Cortex of kidney (tissue), 1 donor: ENCODE data around the gene HS3ST5.
"Not testable (repeated sequence)": the region's sequence is repeated elsewhere in the genome, so short reads cannot be mapped to it uniquely, and the experiment has no call there.

Experiments
- DNase-seq: peaks from one replicate; lab custom pipeline; 2025; lab: John Stamatoyannopoulos, UW

HS3ST5 gene

GRCh38 chr6:114090626-114091025 lies 252.2 kb downstream of the HS3ST5 start:
- DNase-seq: no peak

GRCh38 chr6:114087496-114087895 lies 255.3 kb downstream of the HS3ST5 start:
- DNase-seq: no peak

GRCh38 chr6:114085211-114085610 lies 257.6 kb downstream of the HS3ST5 start:
- DNase-seq: no peak

DNA sequence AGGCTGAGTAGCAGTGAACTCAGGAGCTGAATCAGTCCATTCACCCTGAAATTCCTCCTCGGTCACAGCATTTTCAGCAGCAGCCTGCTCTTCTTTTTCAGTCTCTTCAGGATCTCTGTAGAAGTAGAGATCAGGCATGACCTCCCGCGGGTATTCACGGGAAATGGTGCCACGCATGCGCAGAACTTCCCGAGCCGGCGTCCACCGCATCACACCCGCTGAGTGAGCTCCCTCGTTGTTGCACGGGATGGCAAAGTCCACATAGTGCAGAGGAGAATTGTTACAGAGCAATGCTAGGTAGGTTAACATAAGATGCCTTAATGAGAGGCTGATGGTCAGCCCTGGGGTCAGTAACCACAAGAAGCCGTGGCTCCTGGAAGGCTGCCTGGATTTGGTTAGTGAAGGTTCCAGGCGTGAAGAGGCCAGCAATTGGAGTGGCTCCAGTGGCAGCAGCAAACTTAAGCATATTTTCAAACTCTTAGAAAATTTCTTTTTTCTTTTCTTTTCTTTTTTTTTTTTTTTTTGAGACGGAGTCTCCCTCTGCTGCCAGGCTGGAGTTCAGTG lies 258.4 kb downstream of the HS3ST5 start:
- DNase-seq: no peak

DNA sequence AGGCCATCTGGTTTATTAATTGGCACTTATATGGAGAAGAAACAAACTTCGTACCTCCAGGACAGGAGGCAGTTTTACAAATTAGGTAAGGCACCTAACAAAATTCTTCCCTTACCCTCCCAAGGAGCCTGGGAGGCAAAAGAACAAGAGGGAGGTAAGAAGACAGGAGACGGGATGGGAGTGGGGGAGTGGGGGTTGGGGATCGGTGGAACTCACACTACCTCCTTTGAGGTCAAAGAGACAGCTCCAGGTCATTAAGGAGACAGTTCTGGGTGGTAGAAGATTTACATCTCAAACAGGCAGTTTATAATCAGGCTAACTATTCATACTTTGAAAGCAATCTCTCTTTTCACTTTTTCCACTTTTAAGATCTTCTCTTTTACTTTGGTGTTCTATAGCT lies 259.6 kb downstream of the HS3ST5 start:
- DNase-seq: no peak

DNA sequence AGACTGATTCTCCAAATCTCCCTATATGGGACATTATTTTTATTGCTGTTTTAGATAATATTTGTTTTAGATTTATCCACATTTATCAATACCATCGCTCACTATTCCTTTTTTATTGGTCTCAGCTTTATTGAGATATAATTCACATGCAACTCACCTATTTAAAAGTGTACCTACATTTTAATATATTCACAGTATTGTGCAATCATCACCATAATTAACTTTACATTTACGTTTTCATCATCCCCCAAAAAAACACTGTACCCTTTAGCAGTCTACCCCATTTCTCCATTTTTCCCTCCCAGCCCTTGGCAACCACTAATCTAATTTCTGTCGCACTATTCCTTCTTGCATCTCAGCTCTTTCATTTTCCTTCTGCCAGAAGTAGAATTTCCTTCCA lies 261.1 kb downstream of the HS3ST5 start:
- no peak for DNase-seq

- DNase-seq: no peak
Measured at GRCh38 chr6:114080891-114081510, 261.8 kb downstream of the HS3ST5 start.

DNA sequence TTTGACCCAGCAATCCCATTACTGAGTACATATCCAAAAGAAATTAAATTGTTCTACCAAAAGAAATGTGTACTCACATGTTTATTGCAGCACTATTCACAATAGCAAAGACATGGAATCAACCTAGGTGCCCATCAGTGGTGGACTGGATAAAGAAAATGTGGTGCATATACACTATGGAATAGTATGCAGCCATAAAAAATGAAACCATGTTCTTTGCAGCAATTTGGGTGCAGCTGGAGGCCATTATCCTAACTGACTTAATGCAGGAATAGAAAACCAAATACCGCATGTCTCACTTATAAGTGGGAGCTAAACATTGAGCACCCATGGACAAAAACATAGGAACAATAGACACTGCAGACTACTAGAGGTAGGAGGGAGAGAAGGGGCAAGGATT lies 262.4 kb downstream of the HS3ST5 start:
- not testable (repeated sequence) for DNase-seq

DNA sequence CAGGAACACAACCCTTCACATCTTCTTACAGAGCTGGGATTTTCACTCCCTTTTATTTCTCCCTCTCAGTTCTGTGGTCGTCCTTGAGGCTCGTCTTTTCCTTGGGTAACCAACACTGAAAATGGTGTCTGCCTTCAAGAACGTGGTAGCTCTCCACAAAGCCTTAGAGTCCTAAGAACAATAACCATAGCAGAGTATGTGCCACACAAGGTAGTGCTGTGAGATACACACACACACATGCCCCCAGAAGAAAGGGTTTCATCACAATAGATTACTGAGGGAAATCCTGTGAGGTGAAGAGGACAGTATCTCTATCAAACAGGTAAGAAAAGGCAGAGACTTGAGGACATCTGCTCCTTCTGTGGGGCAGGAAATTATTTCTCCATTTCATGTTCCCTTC lies 267.0 kb downstream of the HS3ST5 start:
- no peak for DNase-seq

- no peak for DNase-seq
Measured at GRCh38 chr6:114075300-114075699, 267.5 kb downstream of the HS3ST5 start.

DNA sequence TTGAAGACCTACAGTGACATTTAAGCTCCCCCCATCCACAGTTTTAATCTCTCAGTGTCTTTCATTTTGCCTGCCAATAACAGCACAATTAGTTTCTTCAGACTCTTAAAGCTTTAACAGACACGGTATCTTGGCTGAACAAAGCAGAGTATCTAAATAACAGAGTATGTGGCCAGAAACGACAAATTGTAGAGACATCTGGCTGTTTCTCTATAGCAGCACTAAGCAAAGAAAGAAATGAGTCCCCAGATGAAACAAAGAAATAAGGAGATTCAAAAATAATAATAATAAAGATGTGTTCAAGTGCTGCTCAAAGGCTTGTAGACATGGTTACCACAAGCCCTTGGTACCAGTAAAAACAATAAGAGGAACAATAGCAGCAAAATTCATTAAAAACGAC lies 274.1 kb downstream of the HS3ST5 start:
- no peak for DNase-seq

DNA sequence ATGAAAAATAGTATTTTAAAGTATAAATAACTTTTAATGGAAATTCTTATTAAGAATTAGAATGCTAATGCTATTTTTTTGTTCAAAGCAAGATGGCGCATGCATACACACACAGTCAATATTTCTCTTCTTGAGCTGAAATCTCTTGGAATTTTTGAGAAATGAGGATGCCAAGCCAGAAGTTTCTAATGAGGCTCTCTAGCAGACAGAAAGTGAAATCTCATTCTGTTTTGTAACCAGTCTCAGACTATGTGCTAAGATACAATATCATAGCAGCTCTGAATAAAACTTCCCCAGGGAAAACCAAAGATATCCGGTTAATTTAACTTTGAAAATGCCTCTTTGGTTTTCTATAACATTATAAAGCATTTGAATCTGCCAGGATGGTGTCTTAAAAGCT lies 274.7 kb downstream of the HS3ST5 start:
- DNase-seq: no peak

GRCh38 chr6:114064862-114065261 lies 278.0 kb downstream of the HS3ST5 start:
- no peak for DNase-seq

DNA sequence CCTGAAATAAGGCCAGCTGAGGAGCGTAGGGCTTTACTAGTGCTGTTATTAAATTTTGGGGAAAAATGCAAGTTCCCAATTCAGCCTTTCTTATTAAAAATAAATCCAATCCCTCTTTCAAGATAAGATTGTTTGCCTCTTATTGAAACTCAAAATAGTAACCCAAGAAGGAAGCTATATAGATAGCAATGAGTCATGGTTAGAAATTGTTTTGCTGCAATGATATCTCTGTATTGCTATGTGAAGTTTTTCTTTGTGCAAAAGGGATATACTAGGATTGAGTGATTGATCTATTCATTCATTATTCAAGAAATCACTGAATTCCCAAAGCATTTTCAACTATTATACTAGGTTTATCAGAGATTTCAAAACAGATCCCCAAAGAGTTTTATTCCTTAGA lies 278.9 kb downstream of the HS3ST5 start:
- no peak for DNase-seq

DNA sequence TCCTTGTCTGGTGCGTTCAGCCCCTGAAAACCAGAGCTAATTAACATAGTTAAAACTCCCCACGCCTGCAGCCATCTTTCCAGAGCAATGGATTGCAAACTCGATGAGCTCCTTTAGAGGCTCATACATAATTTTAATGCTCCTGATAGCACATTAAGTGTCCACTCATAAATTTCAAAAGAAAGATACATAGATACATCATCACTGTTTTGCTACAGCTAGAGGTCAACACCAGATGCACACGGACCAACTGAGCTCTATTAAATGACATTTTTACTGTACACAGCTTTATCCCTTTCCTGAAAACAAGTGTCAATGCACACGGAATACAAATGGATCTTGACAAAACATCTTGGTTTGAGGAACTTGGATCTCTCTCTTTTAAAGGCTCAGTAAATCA lies 280.6 kb downstream of the HS3ST5 start:
- no peak for DNase-seq

GRCh38 chr6:114061741-114062140 lies 281.1 kb downstream of the HS3ST5 start:
- DNase-seq: no peak

- no peak for DNase-seq
Measured at GRCh38 chr6:114061116-114061515, 281.7 kb downstream of the HS3ST5 start.

DNA sequence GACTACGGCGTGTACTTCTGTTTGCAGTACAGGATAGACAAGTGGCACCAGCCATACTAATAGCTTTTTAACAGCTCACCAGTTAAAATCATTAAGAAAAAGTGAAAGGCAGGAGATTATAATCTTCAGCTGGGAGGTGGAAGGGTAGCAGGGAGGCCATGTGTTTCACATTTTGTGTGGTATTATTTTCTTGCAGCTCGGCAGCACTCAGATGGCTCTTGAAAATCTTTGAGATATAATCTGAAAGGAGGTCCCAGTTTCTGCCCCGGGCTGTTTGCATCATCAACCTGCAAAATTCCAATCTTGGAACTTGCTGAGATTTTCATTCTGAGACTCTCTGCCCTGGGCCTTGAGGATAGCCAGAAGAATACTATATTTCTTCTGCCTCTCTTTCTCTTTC lies 284.4 kb downstream of the HS3ST5 start:
- no peak for DNase-seq

DNA sequence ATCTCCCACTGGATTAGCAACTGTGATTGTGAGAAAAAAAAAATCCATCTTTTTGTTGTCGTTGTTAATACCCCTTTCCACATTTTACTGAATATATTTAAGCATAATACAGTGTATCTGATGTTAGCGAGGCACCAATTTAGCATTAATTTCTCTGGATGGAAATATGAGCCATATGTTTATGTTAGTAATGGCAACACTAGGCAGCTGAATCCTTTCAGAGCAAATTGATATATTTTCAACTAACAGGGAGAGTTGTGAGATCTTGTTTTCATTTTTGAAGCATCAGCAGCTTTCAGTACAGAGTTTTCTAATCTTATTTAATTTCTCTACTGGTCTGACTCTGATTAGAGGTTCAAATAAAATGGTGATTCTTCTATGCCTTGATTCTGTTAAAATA lies 287.1 kb downstream of the HS3ST5 start:
- no peak for DNase-seq

DNA sequence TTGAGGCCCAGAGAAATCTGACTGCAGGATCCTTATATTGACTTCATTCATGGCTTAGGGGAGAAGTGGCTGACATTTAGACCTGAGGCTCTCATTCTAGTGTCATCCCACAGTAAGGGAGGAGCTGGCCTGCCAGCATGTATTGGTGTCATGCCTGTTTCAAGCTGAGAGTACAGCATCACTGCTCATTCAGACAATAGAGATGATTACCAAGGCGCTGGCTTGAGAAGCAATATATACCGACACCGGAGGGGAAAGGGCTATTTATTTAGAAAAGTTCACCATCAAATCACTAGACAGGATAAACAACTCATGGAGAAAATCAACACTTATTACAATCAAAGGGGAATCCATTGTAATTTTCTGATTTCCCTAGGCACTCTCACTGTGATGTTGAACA lies 287.5 kb downstream of the HS3ST5 start:
- no peak for DNase-seq

- no peak for DNase-seq
Measured at GRCh38 chr6:114053791-114054190, 289.0 kb downstream of the HS3ST5 start.

GRCh38 chr6:114052141-114052540 lies 290.7 kb downstream of the HS3ST5 start:
- DNase-seq: no peak

- no peak for DNase-seq
Measured at GRCh38 chr6:114051031-114051430, 291.8 kb downstream of the HS3ST5 start.

DNA sequence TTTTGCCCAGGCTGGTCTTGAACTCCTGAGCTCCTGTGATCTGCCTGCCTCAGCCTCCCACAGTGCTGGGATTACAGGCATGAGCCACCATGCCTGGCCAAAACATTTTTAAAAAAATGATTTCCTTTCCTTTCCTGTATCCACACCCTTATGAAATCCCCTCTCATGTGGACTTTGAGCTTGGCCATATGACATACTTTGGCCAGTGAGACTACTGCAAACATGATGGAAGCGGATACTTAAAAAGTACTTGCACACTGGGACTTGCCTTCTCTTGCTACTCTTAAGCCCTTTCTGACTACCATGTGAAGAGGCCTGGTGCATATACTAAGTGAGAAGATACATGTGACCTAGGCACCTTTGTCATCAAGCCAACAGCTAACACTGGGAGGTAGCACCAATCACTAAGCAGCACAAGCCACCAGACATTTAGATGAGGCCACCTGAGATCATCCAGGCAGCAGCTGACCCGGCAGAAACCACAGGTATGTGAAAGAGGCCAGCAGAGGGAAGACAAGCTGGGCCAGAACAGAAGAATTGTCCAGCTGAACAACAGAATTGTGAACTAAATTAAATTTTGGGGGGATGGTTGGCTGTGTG lies 293.4 kb downstream of the HS3ST5 start:
- no peak for DNase-seq
